Thyroid gland (tissue), 4 donors: ENCODE data around the gene SFXN5.

ENCODE experiments used
- POLR2A ChIP-seq, 2 donors: fragments of 450-650 bp; IDR thresholded peaks; one replicate each; pipeline ENCODE4 v1.6.1; 2017; ENCODE audit warnings: antibody characterized with exemption in 2 of 2, mild to moderate bottlenecking in 2 of 2, moderate library complexity in 1 of 2
- TF ChIP-seq, protein P1 (sequence below), 6 experiments: fragments of 200-600 bp in 3 of 6; fragments of 450-650 bp in 3 of 6; sonication (generic) in 3 of 6; IDR thresholded peaks; one replicate each; pipeline ENCODE4 v1.5.1; 2016 to 2019; ENCODE audit warnings: antibody characterized with exemption in 6 of 6, mild to moderate bottlenecking in 2 of 6, inconsistent platforms in 1 of 6, moderate library complexity in 1 of 6

- no peak for TF ChIP-seq POLR2A (IDR thresholded peaks at IDR 0.05)
- TF ChIP-seq, protein P1, sequence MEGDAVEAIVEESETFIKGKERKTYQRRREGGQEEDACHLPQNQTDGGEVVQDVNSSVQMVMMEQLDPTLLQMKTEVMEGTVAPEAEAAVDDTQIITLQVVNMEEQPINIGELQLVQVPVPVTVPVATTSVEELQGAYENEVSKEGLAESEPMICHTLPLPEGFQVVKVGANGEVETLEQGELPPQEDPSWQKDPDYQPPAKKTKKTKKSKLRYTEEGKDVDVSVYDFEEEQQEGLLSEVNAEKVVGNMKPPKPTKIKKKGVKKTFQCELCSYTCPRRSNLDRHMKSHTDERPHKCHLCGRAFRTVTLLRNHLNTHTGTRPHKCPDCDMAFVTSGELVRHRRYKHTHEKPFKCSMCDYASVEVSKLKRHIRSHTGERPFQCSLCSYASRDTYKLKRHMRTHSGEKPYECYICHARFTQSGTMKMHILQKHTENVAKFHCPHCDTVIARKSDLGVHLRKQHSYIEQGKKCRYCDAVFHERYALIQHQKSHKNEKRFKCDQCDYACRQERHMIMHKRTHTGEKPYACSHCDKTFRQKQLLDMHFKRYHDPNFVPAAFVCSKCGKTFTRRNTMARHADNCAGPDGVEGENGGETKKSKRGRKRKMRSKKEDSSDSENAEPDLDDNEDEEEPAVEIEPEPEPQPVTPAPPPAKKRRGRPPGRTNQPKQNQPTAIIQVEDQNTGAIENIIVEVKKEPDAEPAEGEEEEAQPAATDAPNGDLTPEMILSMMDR (IDR thresholded peaks at IDR 0.05) = no peak
These were observed 77.6 kb downstream of the SFXN5 start for GRCh38 chr2:72993933-72994280.
